Neural cell (in vitro differentiated cells): ENCODE data around the gene MAP2. TPM values are rescaled to one million over a fixed set of nuclear protein-coding genes. Genes with fewer than 3 reads are reported as not detected.

ENCODE experiments used
- H2AFZ ChIP-seq: fragments of 200-600, 300-800 bp; sonication (generic), shearing (Covaris generic); 2 replicates; pipeline ENCODE4 v1.6.0; 2014; ENCODE audit warnings: low read depth, mild to moderate bottlenecking, antibody characterized with exemption, low read length, moderate library complexity
- H3F3A ChIP-seq: fragments of 200-600 bp; shearing (Covaris generic); 2 replicates; pipeline ENCODE4 v1.6.1; 2016; ENCODE audit warnings: mild to moderate bottlenecking, moderate library complexity, mixed read lengths, antibody characterized with exemption, low read length; ENCODE audit not compliant: insufficient read depth, poor library complexity, severe bottlenecking
- H3K27ac ChIP-seq: fragments of 200-600, 300-800 bp; sonication (generic), shearing (Covaris generic); 2 replicates; pipeline ENCODE4 v1.5.1; 2014; ENCODE audit warnings: mild to moderate bottlenecking, low read length, moderate library complexity
- H3K27me3 ChIP-seq: fragments of 300-800, 200-600 bp; sonication (generic), shearing (Covaris generic); 2 replicates; pipeline ENCODE4 v1.6.0; 2014; ENCODE audit warnings: mild to moderate bottlenecking, low read depth, low read length, moderate library complexity; ENCODE audit not compliant: insufficient read depth
- H3K36me3 ChIP-seq: fragments of 300-800, 200-600 bp; sonication (generic), shearing (Covaris generic); 2 replicates; pipeline ENCODE4 v1.5.1; 2014; ENCODE audit warnings: mild to moderate bottlenecking, antibody characterized with exemption, low read length, moderate library complexity; ENCODE audit not compliant: insufficient read depth
- H3K4me2 ChIP-seq: fragments of 300-800, 200-600 bp; sonication (generic), shearing (Covaris generic); 2 replicates; pipeline ENCODE4 v1.6.0; 2014; ENCODE audit warnings: mild to moderate bottlenecking, low read length
- H3K4me3 ChIP-seq: fragments of 300-800, 200-600 bp; sonication (generic), shearing (Covaris generic); 2 replicates; pipeline ENCODE4 v1.5.1; 2014; ENCODE audit warnings: mild to moderate bottlenecking, low read length, moderate library complexity
- H3K79me2 ChIP-seq: fragments of 200-600 bp; shearing (Covaris generic); replicated peaks from 2 replicates; pipeline ENCODE4 v1.6.0; 2014; ENCODE audit warnings: mild to moderate bottlenecking, low read length, moderate library complexity; ENCODE audit not compliant: insufficient read depth
- H3K9ac ChIP-seq: fragments of 300-800, 200-600 bp; sonication (generic), shearing (Covaris generic); 2 replicates; pipeline ENCODE4 v1.6.1; 2016; ENCODE audit warnings: mild to moderate bottlenecking, low read length, mixed read lengths
- H3K9me2 ChIP-seq: fragments of 200-600 bp; shearing (Covaris generic); 2 replicates; pipeline ENCODE4 v1.6.1; 2016; ENCODE audit warnings: mild to moderate bottlenecking, low read length, mixed read lengths; ENCODE audit not compliant: insufficient read depth
- H3K9me3 ChIP-seq: fragments of 200-600, 300-800 bp; sonication (generic), shearing (Covaris generic); 2 replicates; pipeline ENCODE4 v1.6.1; 2016; ENCODE audit warnings: mild to moderate bottlenecking, mixed run types, low read length, moderate library complexity, mixed read lengths
- H4K20me1 ChIP-seq: fragments of 200-600 bp; shearing (Covaris generic); 2 replicates; pipeline ENCODE4 v1.6.1; 2016; ENCODE audit warnings: mild to moderate bottlenecking, mixed run types; ENCODE audit not compliant: insufficient read depth
- CTCF ChIP-seq: fragments of 450-650 bp; IDR thresholded peaks from 2 replicates; pipeline ENCODE4 v1.5.1; 2014; ENCODE audit warnings: antibody characterized with exemption, mild to moderate bottlenecking, moderate library complexity; ENCODE audit not compliant: poor library complexity, severe bottlenecking
- EP300 ChIP-seq: fragments of 450-650 bp; conservative IDR thresholded peaks from 2 replicates; pipeline ENCODE4 v1.6.1; 2014; ENCODE audit warnings: antibody characterized with exemption, mild to moderate bottlenecking, moderate library complexity; ENCODE audit not compliant: poor library complexity, severe bottlenecking
- EZH2 ChIP-seq: fragments of 200-600, 300-800 bp; shearing (Covaris generic), sonication (generic); IDR thresholded peaks from 2 replicates; pipeline ENCODE4 v1.6.1; 2014; ENCODE audit warnings: antibody characterized with exemption, low read length, borderline replicate concordance, mild to moderate bottlenecking; ENCODE audit not compliant: insufficient read depth, poor library complexity, severe bottlenecking
- MXI1 ChIP-seq: fragments of 450-650 bp; conservative IDR thresholded peaks from 2 replicates; pipeline ENCODE4 v1.6.1; 2014; ENCODE audit warnings: antibody characterized with exemption, mild to moderate bottlenecking; ENCODE audit not compliant: poor library complexity, severe bottlenecking
- POLR2AphosphoS5 ChIP-seq: IDR thresholded peaks from 2 replicates; pipeline ENCODE4 v1.6.1; 2012
- RAD21 ChIP-seq: fragments of 450-650 bp; conservative IDR thresholded peaks from 2 replicates; pipeline ENCODE4 v1.6.1; 2014; ENCODE audit warnings: antibody characterized with exemption, mild to moderate bottlenecking, moderate library complexity
- REST ChIP-seq: IDR thresholded peaks from 2 replicates; pipeline ENCODE4 v1.6.1; 2012; ENCODE audit warnings: borderline replicate concordance
- SMC3 ChIP-seq: fragments of 450-650 bp; conservative IDR thresholded peaks from 2 replicates; pipeline ENCODE4 v1.6.1; 2014; ENCODE audit warnings: antibody characterized with exemption, mild to moderate bottlenecking, moderate library complexity; ENCODE audit not compliant: poor library complexity
- TAF1 ChIP-seq: IDR thresholded peaks from 2 replicates; pipeline ENCODE4 v1.6.1; 2012; ENCODE audit warnings: low read depth
- polyA plus RNA-seq: library from polyadenylated mRNA; depleted of rRNA; stranded (reverse); fragments of >200 nt; gene quantifications from 2 replicates; pipeline ENCODE4 v1.2.3, GENCODE V29; 2014

Gene MAP2
- polyA plus RNA-seq, 1 donor from 2014 or later, result 450 TPM

- peak overlapping the region; percentile 11 for H2AFZ ChIP-seq
- no peaks in the 10 kb centered on the region for H3K9me3 ChIP-seq
- H3K9me2 ChIP-seq, result no peaks in the 10 kb centered on the region
- H3K27me3 ChIP-seq, result no peaks in the 10 kb centered on the region
- H4K20me1 ChIP-seq, result no peaks in the 10 kb centered on the region
- peaks cover 75% of the 10 kb centered on the region for H3K79me2 ChIP-seq
- H3K4me2 ChIP-seq, result peak overlapping the region; percentile 98
- peak overlapping the region; percentile 99 for H3K27ac ChIP-seq
- H3F3A ChIP-seq, result peaks cover 2% of the 10 kb centered on the region
- H3K9ac ChIP-seq, result peak overlapping the region; percentile 91
- H3K36me3 ChIP-seq, result no peaks in the 10 kb centered on the region
- TF ChIP-seq TAF1, result no peak
- TF ChIP-seq REST, result no peak
- TF ChIP-seq EP300, result peak; percentile 68
- no peak for TF ChIP-seq MXI1
- no peak for TF ChIP-seq EZH2
- no peak for TF ChIP-seq RAD21
- no peak for TF ChIP-seq CTCF
- no peak for TF ChIP-seq SMC3
- TF ChIP-seq POLR2AphosphoS5, result peak; percentile 69
- peak overlapping the region; percentile 66 for H3K4me3 ChIP-seq
Measured at GRCh38 chr2:209578394-209579001, 154.7 kb downstream of the MAP2 start.

- H3F3A ChIP-seq, result peaks cover 2% of the 10 kb centered on the region
- H3K4me2 ChIP-seq, result peak overlapping the region; percentile 98
- H2AFZ ChIP-seq, result no peak overlapping the region
Measured at GRCh38 chr2:209579230-209579749, 155.4 kb downstream of the MAP2 start.

More at GRCh38 chr2:209579230-209579749, 155.4 kb downstream of the MAP2 start:
- H3K9me2 ChIP-seq, result no peaks in the 10 kb centered on the region
- H3K4me3 ChIP-seq, result peak overlapping the region; percentile 66
- H3K36me3 ChIP-seq, result no peaks in the 10 kb centered on the region
- peaks cover 75% of the 10 kb centered on the region for H3K79me2 ChIP-seq
- peak overlapping the region; percentile 91 for H3K9ac ChIP-seq
- peak; percentile 59 for TF ChIP-seq MXI1
- TF ChIP-seq TAF1, result peak; percentile 100
- TF ChIP-seq CTCF, result no peak
- TF ChIP-seq EZH2, result no peak
- TF ChIP-seq EP300, result peak; percentile 97
- TF ChIP-seq RAD21, result no peak
- TF ChIP-seq SMC3, result peak; percentile 55
- peak; percentile 99 for TF ChIP-seq REST
- peak; percentile 97 for TF ChIP-seq POLR2AphosphoS5
- no peaks in the 10 kb centered on the region for H4K20me1 ChIP-seq
- peak overlapping the region; percentile 99 for H3K27ac ChIP-seq
- no peaks in the 10 kb centered on the region for H3K9me3 ChIP-seq
- H3K27me3 ChIP-seq, result no peaks in the 10 kb centered on the region
